Measurements from ENCODE around the gene NAT8L.

DNA sequence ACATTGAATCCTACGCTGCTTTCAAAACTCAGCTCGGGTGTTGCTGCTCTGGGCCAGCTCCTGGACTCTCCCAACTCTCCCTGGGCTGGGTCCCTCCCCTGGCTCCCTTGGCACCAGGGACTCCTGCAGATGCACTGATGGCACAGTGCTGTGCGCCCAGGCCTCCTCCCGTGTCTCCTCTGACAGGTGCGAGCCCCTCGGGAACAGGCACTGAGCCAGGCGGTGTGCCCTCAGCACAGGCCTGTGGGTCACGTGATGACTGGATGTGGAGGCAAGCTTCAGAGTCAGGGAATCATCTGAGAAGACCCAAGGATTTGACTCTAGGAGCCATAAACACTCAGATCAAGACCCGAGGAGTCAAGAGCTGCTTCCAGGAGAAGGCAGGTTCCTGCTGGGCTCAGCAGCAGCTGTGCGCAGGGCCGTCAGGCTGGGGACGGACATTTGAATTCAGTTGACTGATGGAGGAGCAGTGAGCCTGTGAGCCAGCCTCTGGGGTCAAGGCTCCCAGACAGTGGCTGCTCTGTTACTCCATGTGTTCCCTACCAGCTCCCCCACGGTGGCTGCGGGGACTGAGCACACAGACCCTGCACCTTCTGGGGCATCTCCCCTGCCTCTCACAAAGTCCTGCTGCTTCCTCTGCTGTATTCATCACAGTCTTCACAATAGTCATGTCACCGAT lies 33.0 kb downstream of the NAT8L start:
- TF ChIP-seq, protein P1, sequence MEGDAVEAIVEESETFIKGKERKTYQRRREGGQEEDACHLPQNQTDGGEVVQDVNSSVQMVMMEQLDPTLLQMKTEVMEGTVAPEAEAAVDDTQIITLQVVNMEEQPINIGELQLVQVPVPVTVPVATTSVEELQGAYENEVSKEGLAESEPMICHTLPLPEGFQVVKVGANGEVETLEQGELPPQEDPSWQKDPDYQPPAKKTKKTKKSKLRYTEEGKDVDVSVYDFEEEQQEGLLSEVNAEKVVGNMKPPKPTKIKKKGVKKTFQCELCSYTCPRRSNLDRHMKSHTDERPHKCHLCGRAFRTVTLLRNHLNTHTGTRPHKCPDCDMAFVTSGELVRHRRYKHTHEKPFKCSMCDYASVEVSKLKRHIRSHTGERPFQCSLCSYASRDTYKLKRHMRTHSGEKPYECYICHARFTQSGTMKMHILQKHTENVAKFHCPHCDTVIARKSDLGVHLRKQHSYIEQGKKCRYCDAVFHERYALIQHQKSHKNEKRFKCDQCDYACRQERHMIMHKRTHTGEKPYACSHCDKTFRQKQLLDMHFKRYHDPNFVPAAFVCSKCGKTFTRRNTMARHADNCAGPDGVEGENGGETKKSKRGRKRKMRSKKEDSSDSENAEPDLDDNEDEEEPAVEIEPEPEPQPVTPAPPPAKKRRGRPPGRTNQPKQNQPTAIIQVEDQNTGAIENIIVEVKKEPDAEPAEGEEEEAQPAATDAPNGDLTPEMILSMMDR (IDR thresholded peaks at IDR 0.05), result no peak
- TF ChIP-seq POLR2AphosphoS5 (IDR thresholded peaks at IDR 0.05), result no peak
